HTR-8/SVneo (cell line): Measurements from ENCODE around the gene CLCA2.

Source experiments
- DNase-seq: peaks from one replicate; pipeline ENCODE4 v3.0.0; 2011; ENCODE audit warnings: low spot score, mixed read lengths; ENCODE audit not compliant: insufficient read length
- FAIRE-seq: peaks from 2 replicates; lab custom pipeline; 2011; peaks lifted over from hg19 to GRCh38; lab: Jason Lieb, UNC

Gene CLCA2

GRCh38 chr1:86504895-86505563, 81.1 kb downstream of the CLCA2 start:
- FAIRE-seq: no peak
- DNase-seq: no peak

GRCh38 chr1:86505564-86505902, 81.6 kb downstream of the CLCA2 start:
- FAIRE-seq (no peak), DNase-seq (no peak)
